Keratinocyte (primary cell): ENCODE measurements around the gene KIFC3. TPM values are rescaled to one million over a fixed set of nuclear protein-coding genes. Genes with fewer than 3 reads are reported as not detected.

Experiments
- DNase-seq: peaks from one replicate; pipeline ENCODE4 v3.0.0-alpha.2; 2011; ENCODE audit warnings: low read depth, missing footprints, low spot score
- FAIRE-seq: peaks from 2 replicates; lab custom pipeline; 2011; peaks lifted over from hg19 to GRCh38; lab: Jason Lieb, UNC
- H2AFZ ChIP-seq: 2 replicates; pipeline ENCODE4 v1.6.0; 2012; ENCODE audit warnings: low read length, control low read depth, inconsistent platforms; ENCODE audit not compliant: control insufficient read depth
- H3K27ac ChIP-seq: 2 replicates; pipeline ENCODE4 v1.5.1; 2011; ENCODE audit warnings: low read length; ENCODE audit not compliant: control insufficient read depth, insufficient read depth
- H3K27me3 ChIP-seq: 3 replicates; pipeline ENCODE4 v1.6.0; 2011; ENCODE audit warnings: low read length; ENCODE audit not compliant: control insufficient read depth, insufficient read depth; ENCODE audit errors: extremely low read depth
- H3K36me3 ChIP-seq, 2 experiments: 2 replicates in 1 of 2; 3 replicates in 1 of 2; pipeline ENCODE4 v1.5.1; 2011; ENCODE audit warnings: low read length in 2 of 2, mild to moderate bottlenecking in 1 of 2; ENCODE audit not compliant: control insufficient read depth in 2 of 2, insufficient read depth in 2 of 2; ENCODE audit errors: extremely low read depth in 1 of 2
- H3K4me1 ChIP-seq: 3 replicates; pipeline ENCODE4 v1.5.1; 2011; ENCODE audit warnings: low read length; ENCODE audit not compliant: control insufficient read depth, insufficient read depth; ENCODE audit errors: extremely low read depth
- H3K4me2 ChIP-seq: 3 replicates; pipeline ENCODE4 v1.6.0; 2011; ENCODE audit warnings: low read depth, low read length; ENCODE audit not compliant: control insufficient read depth, insufficient read depth; ENCODE audit errors: extremely low read depth
- H3K4me3 ChIP-seq, 3 experiments: fragments of 200-600 bp in 1 of 3; sonication (generic) in 1 of 3; 2 replicates in 2 of 3; 3 replicates in 1 of 3; pipeline ENCODE4 v1.5.1; 2011 to 2016; ENCODE audit warnings: low read length in 3 of 3, mild to moderate bottlenecking in 3 of 3, control low read depth in 2 of 3, inconsistent platforms in 1 of 3, low read depth in 1 of 3, mixed read lengths in 1 of 3, mixed run types in 1 of 3, moderate library complexity in 1 of 3; ENCODE audit not compliant: control insufficient read depth in 2 of 3, insufficient read depth in 2 of 3; ENCODE audit errors: extremely low read depth in 1 of 3
- H3K79me2 ChIP-seq: 2 replicates; pipeline ENCODE4 v1.6.0; 2012; ENCODE audit warnings: low read length; ENCODE audit not compliant: control insufficient read depth, insufficient read depth
- H3K9ac ChIP-seq: 3 replicates; pipeline ENCODE4 v1.6.0; 2011; ENCODE audit warnings: low read length; ENCODE audit not compliant: control insufficient read depth, insufficient read depth; ENCODE audit errors: extremely low read depth
- H3K9me1 ChIP-seq: 3 replicates; pipeline ENCODE4 v1.6.0; 2011; ENCODE audit warnings: low read length; ENCODE audit not compliant: control insufficient read depth, insufficient read depth; ENCODE audit errors: extremely low read depth
- H3K9me3 ChIP-seq: 2 replicates; pipeline ENCODE4 v1.5.1; 2012; ENCODE audit warnings: low read depth, low read length; ENCODE audit not compliant: control insufficient read depth
- H4K20me1 ChIP-seq: 3 replicates; pipeline ENCODE4 v1.6.0; 2011; ENCODE audit warnings: low read length; ENCODE audit not compliant: control insufficient read depth, insufficient read depth; ENCODE audit errors: extremely low read depth
- CTCF ChIP-seq, 3 experiments: IDR thresholded peaks in 1 of 3; conservative IDR thresholded peaks in 1 of 3; optimal IDR thresholded peaks in 1 of 3; 2 replicates in 2 of 3; 3 replicates in 1 of 3; pipeline versions ENCODE3 to v1.5.1; 2011; ENCODE audit warnings: low read length in 3 of 3, mild to moderate bottlenecking in 3 of 3, moderate library complexity in 2 of 3, control low read depth in 1 of 3, inconsistent platforms in 1 of 3; ENCODE audit not compliant: insufficient read depth in 2 of 3; ENCODE audit errors: extremely low read depth in 1 of 3
- EZH2 ChIP-seq: IDR thresholded peaks from one replicate; pipeline ENCODE4 v1.6.1; 2012; ENCODE audit warnings: inconsistent platforms, mild to moderate bottlenecking, low read length, moderate library complexity
- dilution Hi-C: fragments of 300-500 bp; cut with MboI; formaldehyde crosslinking; loops from one replicate; pipeline ENCODE4 v1.7.0; 2020; ENCODE audit warnings: low sequenced_read_pairs; ENCODE audit not compliant: extremely low pct_ligation_motif_present
- polyA plus RNA-seq, 5 experiments: library from polyadenylated mRNA; depleted of rRNA in 3 of 5; stranded (reverse) in 3 of 5; stranded (forward) in 1 of 5; unstranded in 1 of 5; fragments of >200 nt; gene quantifications; 1 replicate in 1 of 5; 2 replicates in 3 of 5; 3 replicates in 1 of 5; pipeline versions ENCODE4 v1.2.1 to v1.2.3, GENCODE V29; 2011 to 2012; ENCODE audit warnings: missing spikeins in 2 of 5, low read depth in 1 of 5, low replicate concordance in 1 of 5

Gene KIFC3
- polyA plus RNA-seq, 1 donor (not counting 4 experiments of a cell fraction or from before 2014, with no cell fraction given) = 22.7 TPM

- dilution Hi-C loops = no loop called here
- Histone ChIP-seq H3K4me1 (peaks cover 41% of the 10 kb centered on the region), H3K4me3 (peak overlapping the region; percentile 71 to 92 (median 88)), H3K4me2 (peak overlapping the region; percentile 99), H3K9me1 (no peaks in the 10 kb centered on the region), H3K27me3 (no peaks in the 10 kb centered on the region), H2AFZ (peak overlapping the region; percentile 93), H4K20me1 (no peaks in the 10 kb centered on the region), H3K27ac (peak overlapping the region; percentile 93), H3K36me3 (peaks cover 0 to 7% of the 10 kb centered on the region in 2 experiments), H3K9ac (peak overlapping the region; percentile 97), H3K79me2 (peaks cover 4% of the 10 kb centered on the region), H3K9me3 (no peaks in the 10 kb centered on the region)
- no peak for DNase-seq
- peak; percentile 81 for FAIRE-seq
- TF ChIP-seq EZH2 (no peak), CTCF (optimal IDR thresholded peaks at IDR 0.05 in 1 of 3, IDR thresholded peaks at IDR 0.05 in 1 of 3, conservative IDR thresholded peaks at IDR 0.05 in 1 of 3; ENCODE audit: extremely low read depth in 1 of 3, insufficient read depth in 2 of 3, low read length in 3 of 3) (peak; percentile 12 to 44 (median 40))
These were observed 65.6 kb downstream of the KIFC3 start for GRCh38 chr16:57736419-57737351.

DNA sequence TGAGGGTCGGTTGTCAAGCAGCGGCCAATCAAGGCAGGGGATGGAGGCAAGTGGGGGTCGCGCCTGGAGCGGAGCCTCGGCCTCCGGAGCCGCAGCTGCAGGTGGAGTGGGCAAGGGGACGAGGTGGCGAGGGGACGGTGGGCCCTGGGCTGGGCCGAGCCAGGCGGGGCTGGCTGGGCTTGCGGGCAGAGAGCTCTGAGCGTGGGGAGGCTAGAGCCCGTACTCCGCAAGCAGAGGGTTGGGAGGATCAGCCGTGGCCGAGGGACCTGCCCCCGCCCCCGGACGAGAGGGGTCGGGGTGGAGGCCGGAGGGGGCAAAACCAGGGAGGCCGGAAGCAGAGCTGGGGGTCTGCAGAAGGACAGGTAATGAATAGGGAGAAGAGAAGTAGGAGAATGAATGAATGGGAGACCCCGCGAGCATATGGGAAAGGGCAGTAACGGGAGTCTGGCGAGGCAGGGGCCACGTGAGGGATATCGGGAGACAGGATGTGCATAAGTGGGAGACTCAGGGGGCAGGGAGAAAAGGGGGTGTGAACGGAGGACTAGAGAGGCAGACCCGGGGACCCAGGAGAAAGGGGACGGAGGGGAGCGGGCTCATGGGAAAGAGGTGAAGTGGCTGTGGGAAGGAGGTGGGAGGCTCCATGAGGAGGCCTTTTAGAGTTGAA, 66.4 kb downstream of the KIFC3 start, which contains the start of gene KATNB1:
Gene KATNB1 (plus strand): TSS at position 16 of the 664 bp plus-strand sequence. CDS start 1,474 bp downstream, outside the sequence.
- TF ChIP-seq EZH2 (no peak), CTCF (optimal IDR thresholded peaks at IDR 0.05 in 1 of 3, IDR thresholded peaks at IDR 0.05 in 1 of 3, conservative IDR thresholded peaks at IDR 0.05 in 1 of 3; ENCODE audit: extremely low read depth in 1 of 3, insufficient read depth in 2 of 3, low read length in 3 of 3) (no peak)
- FAIRE-seq (no peak), DNase-seq (no peak)
- H3K27ac ChIP-seq = peak within 1 kb of the TSS; percentile 93
- H2AFZ ChIP-seq = peak within 1 kb of the TSS; percentile 94
- H3K9me3 ChIP-seq = no peaks in the 10 kb centered on the region
- peaks cover 0 to 7% of the 10 kb centered on the region in 2 experiments for H3K36me3 ChIP-seq
- peaks cover 33% of the 10 kb centered on the region for H3K4me1 ChIP-seq
- peak within 1 kb of the TSS; percentile 85 to 99 (median 92) for H3K4me3 ChIP-seq
- peak within 1 kb of the TSS; percentile 99 for H3K4me2 ChIP-seq
- H3K79me2 ChIP-seq = peaks cover 4% of the 10 kb centered on the region
- dilution Hi-C loops = no loop called here
- peak within 1 kb of the TSS; percentile 97 for H3K9ac ChIP-seq
- H4K20me1 ChIP-seq = no peaks in the 10 kb centered on the region
- H3K9me1 ChIP-seq = no peaks in the 10 kb centered on the region
- no peaks in the 10 kb centered on the region for H3K27me3 ChIP-seq
